Testis (tissue), 3 donors: ENCODE data around the gene ENTPD6. TPM values are rescaled to one million over a fixed set of nuclear protein-coding genes. Genes with fewer than 3 reads are reported as not detected.

Experiments used
- DNase-seq: peaks from one replicate; pipeline ENCODE4 v3.0.0-alpha.2; 2019
- H3K27ac ChIP-seq, 2 donors: fragments of 200-600 bp; sonication (generic); one replicate each; pipeline ENCODE4 v1.5.1; 2019
- H3K27me3 ChIP-seq: fragments of 200-600 bp; sonication (generic); one replicate; pipeline ENCODE4 v1.5.1; 2019
- H3K36me3 ChIP-seq: fragments of 200-600 bp; sonication (generic); one replicate; pipeline ENCODE4 v1.5.1; 2017; ENCODE audit warnings: low read depth; ENCODE audit errors: missing control alignments
- H3K4me1 ChIP-seq: fragments of 200-600 bp; sonication (generic); one replicate; pipeline ENCODE4 v1.5.1; 2019
- H3K4me3 ChIP-seq, 2 donors: fragments of 200-600 bp; sonication (generic); one replicate each; pipeline ENCODE4 v1.5.1; 2017 to 2019
- H3K9me3 ChIP-seq: fragments of 200-600 bp; sonication (generic); one replicate; pipeline ENCODE4 v1.5.1; 2017
- POLR2A ChIP-seq: fragments of 450-650 bp; IDR thresholded peaks from one replicate; pipeline ENCODE4 v1.6.1; 2017; ENCODE audit warnings: antibody characterized with exemption, mild to moderate bottlenecking, moderate library complexity
- WGBS, 2 donors: methylation state at CpG; one replicate each; pipeline ENCODE4 v1.1.5; 2018; 5-methylcytosine and 5-hydroxymethylcytosine counted together
- intact Hi-C: fragments of 100-400 bp; cut with DNase I; formaldehyde crosslinking; loops from one replicate; pipeline ENCODE4 v1.15.1; 2023; ENCODE audit warnings: low total_unique reads
- polyA plus RNA-seq: library from polyadenylated mRNA; stranded (reverse); fragments of 350-450 nt; fragmentation: Illumina TruSeq; extraction: RNeasy Lipid Tissue Mini Kit (QIAGEN cat#74804); gene quantifications from one replicate; pipeline ENCODE4 v1.2.3, GENCODE V29; 2014; ENCODE audit warnings: low read depth, low replicate concordance; ENCODE audit not compliant: insufficient read depth
- total RNA-seq, 2 donors: library from RNA; depleted of rRNA; stranded (reverse); fragments of >200 nt; gene quantifications; one replicate each; pipeline ENCODE4 v1.2.3, GENCODE V29; 2016
- TF ChIP-seq, protein P1 (sequence below), 3 experiments: fragments of 450-650 bp in 2 of 3; fragments of 200-600 bp in 1 of 3; sonication (generic) in 1 of 3; IDR thresholded peaks; one replicate each; pipeline ENCODE4 v1.5.1; 2016 to 2019; ENCODE audit warnings: antibody characterized with exemption in 3 of 3, mild to moderate bottlenecking in 2 of 3, moderate library complexity in 1 of 3

Gene ENTPD6
- total and polyA plus RNA-seq, 3 donors from 2014 or later = 80.7 to 204 (median 157) TPM

DNA sequence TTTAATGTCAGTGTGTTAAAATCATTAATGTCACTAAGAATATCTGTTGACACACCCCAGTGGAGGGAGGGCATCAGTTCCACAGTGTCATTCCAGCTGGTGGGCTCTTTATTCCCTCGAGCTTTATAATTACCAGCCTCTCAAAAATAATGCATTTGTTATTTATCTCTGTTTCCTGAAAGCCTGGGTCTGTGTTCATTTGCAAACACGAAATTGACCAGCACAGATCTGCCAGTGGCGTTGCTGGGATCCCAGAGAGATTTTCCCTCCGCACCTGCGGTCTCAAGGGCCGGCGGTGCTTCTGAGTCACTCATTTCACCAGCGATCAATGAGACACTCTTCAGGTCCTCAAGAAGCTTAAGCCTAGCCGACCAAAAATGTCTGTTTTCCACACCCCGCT lies 46.7 kb downstream of the ENTPD6 start:
- Histone ChIP-seq H3K4me3 (no peak overlapping the region), H3K4me1 (peaks cover 10% of the 10 kb centered on the region), H3K27me3 (no peaks in the 10 kb centered on the region), H3K9me3 (no peaks in the 10 kb centered on the region), H3K36me3 (no peaks in the 10 kb centered on the region), H3K27ac (no peak overlapping the region)
- 92 to 93% methylated on average over 10 of the region's 10 CpGs for WGBS, 2 donors
- intact Hi-C loops = no loop called here
- DNase-seq = no peak
- TF ChIP-seq POLR2A = no peak
- TF ChIP-seq, protein P1, sequence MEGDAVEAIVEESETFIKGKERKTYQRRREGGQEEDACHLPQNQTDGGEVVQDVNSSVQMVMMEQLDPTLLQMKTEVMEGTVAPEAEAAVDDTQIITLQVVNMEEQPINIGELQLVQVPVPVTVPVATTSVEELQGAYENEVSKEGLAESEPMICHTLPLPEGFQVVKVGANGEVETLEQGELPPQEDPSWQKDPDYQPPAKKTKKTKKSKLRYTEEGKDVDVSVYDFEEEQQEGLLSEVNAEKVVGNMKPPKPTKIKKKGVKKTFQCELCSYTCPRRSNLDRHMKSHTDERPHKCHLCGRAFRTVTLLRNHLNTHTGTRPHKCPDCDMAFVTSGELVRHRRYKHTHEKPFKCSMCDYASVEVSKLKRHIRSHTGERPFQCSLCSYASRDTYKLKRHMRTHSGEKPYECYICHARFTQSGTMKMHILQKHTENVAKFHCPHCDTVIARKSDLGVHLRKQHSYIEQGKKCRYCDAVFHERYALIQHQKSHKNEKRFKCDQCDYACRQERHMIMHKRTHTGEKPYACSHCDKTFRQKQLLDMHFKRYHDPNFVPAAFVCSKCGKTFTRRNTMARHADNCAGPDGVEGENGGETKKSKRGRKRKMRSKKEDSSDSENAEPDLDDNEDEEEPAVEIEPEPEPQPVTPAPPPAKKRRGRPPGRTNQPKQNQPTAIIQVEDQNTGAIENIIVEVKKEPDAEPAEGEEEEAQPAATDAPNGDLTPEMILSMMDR (IDR thresholded peaks at IDR 0.05) = no peak

DNA sequence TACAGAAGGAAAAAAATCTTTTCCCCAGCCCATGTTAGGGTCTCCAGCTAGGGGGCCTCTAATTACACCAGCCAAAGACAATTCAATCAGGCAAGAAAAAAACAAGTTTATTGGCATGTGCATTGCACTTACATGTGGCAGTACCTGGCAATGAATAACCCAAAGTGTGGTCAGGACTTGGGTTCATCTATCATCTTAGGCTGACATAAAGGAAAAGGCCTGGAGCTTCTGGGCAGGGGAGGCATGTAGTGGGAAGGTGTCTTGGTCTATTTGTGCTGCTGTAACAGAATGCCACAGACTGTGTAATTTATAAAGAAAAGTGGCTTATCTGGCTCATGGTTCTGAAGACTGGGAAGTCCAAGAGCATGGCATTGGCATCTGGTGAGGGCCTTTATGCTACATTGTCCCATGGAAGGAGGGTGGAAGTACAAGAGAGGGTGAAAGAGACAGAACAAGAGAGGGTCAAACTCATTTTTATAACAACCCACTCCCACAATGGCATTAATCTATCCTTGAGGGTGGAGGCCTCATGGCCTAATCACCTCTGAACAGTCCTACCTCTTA lies 48.0 kb downstream of the ENTPD6 start:
- no peak for DNase-seq
- TF ChIP-seq POLR2A = no peak
- TF ChIP-seq, protein P1 (IDR thresholded peaks at IDR 0.05) = no peak
- H3K4me1 ChIP-seq = peaks cover 8% of the 10 kb centered on the region
- no peak overlapping the region for H3K4me3 ChIP-seq
- no peaks in the 10 kb centered on the region for H3K27me3 ChIP-seq
- intact Hi-C loops = no loop called here
- no peak overlapping the region for H3K27ac ChIP-seq
- no peaks in the 10 kb centered on the region for H3K36me3 ChIP-seq
- no peaks in the 10 kb centered on the region for H3K9me3 ChIP-seq

DNA sequence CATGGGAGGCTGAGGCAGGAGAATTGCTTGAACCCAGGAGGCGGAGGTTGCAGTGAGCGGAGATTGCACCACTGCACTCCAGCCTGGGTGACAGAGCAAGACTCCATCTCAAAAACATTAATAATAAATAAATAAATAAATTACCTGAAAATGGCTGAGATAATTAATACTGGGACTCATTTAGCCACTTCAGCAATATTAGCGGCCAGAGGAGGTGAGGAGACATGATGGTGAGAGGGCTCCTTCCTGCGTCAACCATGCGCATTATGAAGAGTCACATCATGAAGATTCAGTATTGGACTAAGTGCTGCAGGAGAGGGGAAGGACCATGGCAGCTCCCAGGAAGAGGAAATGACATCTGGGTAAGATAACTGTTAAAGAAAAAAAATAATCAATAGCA lies 49.5 kb downstream of the ENTPD6 start:
- Histone ChIP-seq H3K27me3 (no peaks in the 10 kb centered on the region), H3K36me3 (no peaks in the 10 kb centered on the region), H3K4me3 (no peak overlapping the region), H3K27ac (no peak overlapping the region), H3K9me3 (no peaks in the 10 kb centered on the region), H3K4me1 (peaks cover 18% of the 10 kb centered on the region)
- 95 to 97% methylated on average over 5 of the region's 5 CpGs for WGBS, 2 donors
- TF ChIP-seq, protein P1 (IDR thresholded peaks at IDR 0.05) = no peak
- no peak for TF ChIP-seq POLR2A
- no peak for DNase-seq
- intact Hi-C loops = no loop called here

DNA sequence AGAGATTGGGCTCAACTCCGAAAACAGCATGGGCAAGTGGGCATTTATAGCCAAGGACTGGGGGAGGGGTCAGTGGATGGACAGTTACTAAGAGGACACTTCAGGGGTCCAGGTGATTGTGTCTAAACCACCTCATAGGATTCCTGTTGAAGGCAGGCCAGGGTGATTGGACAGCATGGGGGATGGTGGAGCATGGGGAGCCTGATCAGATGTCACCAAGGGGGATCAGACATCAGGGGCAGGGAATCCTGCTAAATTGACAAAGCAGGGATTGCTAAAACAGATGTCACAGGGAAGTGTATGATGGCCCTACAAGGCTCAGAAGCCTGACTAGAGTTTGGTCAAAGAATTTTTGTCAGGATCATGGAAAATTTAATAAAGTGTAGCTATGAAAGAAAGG lies 49.9 kb downstream of the ENTPD6 start:
- no peak for TF ChIP-seq POLR2A
- TF ChIP-seq, protein P1 (IDR thresholded peaks at IDR 0.05) = no peak
- Histone ChIP-seq H3K36me3 (no peaks in the 10 kb centered on the region), H3K27ac (no peak overlapping the region), H3K9me3 (no peaks in the 10 kb centered on the region), H3K4me3 (no peak overlapping the region), H3K27me3 (no peaks in the 10 kb centered on the region), H3K4me1 (peaks cover 22% of the 10 kb centered on the region)
- DNase-seq = no peak
- WGBS, 2 donors = 95 to 100% methylated on average over 1 of the region's 1 CpG
- intact Hi-C loops = no loop called here
